HUES64 (cell line): ENCODE results near the gene DLG5.

Source experiments
- H3K27ac ChIP-seq: 2 replicates; pipeline ENCODE4 v1.7.0; 2013; ENCODE audit warnings: low read depth, low read length, inconsistent platforms
- H3K27me3 ChIP-seq: 2 replicates; pipeline ENCODE4 v1.6.1; 2013; ENCODE audit warnings: mild to moderate bottlenecking, low read length; ENCODE audit not compliant: insufficient read depth
- H3K36me3 ChIP-seq: 2 replicates; pipeline ENCODE4 v1.6.1; 2013; ENCODE audit warnings: mild to moderate bottlenecking, low read length; ENCODE audit not compliant: insufficient read depth
- H3K4me1 ChIP-seq: 2 replicates; pipeline ENCODE4 v1.6.1; 2013; ENCODE audit warnings: mild to moderate bottlenecking, low read length, moderate library complexity; ENCODE audit not compliant: insufficient read depth
- H3K4me3 ChIP-seq: 2 replicates; pipeline ENCODE4 v1.5.1; 2013; ENCODE audit warnings: mild to moderate bottlenecking, low read length, moderate library complexity
- H3K9ac ChIP-seq: 2 replicates; pipeline ENCODE4 v1.6.1; 2013; ENCODE audit warnings: mild to moderate bottlenecking, low read depth, low read length
- H3K9me3 ChIP-seq: 2 replicates; pipeline ENCODE4 v1.6.1; 2013; ENCODE audit warnings: low read depth, low read length; ENCODE audit not compliant: insufficient read depth
- WGBS: fragments of 150-250, 120-280 bp; methylation state at CpG from one replicate; pipeline ENCODE4 v1.1.7; 2013; ENCODE audit warnings: missing lambda C conversion rate; 5-methylcytosine and 5-hydroxymethylcytosine counted together

The DLG5 gene

GRCh38 chr10:77825965-77826364 is 100.6 kb downstream of the DLG5 start:
- H3K36me3 ChIP-seq = peaks cover 87% of the 10 kb centered on the region
- no peaks in the 10 kb centered on the region for H3K4me1 ChIP-seq
- no peak overlapping the region for H3K27ac ChIP-seq

GRCh38 chr10:77824908-77825307 is 101.6 kb downstream of the DLG5 start:
- Histone ChIP-seq H3K9ac (no peak overlapping the region), H3K4me1 (no peaks in the 10 kb centered on the region), H3K27ac (no peak overlapping the region), H3K36me3 (peaks cover 85% of the 10 kb centered on the region), H3K4me3 (no peak overlapping the region), H3K27me3 (no peaks in the 10 kb centered on the region), H3K9me3 (no peaks in the 10 kb centered on the region)
- 96% methylated on average over 7 of the region's 7 CpGs for WGBS

More at GRCh38 chr10:77825965-77826364, 100.6 kb downstream of the DLG5 start:
- WGBS = 91% methylated on average over 5 of the region's 5 CpGs
- H3K27me3 ChIP-seq = no peaks in the 10 kb centered on the region
- H3K9me3 ChIP-seq = no peaks in the 10 kb centered on the region
- no peak overlapping the region for H3K4me3 ChIP-seq
- no peak overlapping the region for H3K9ac ChIP-seq

- 94% methylated on average over 10 of the region's 10 CpGs for WGBS
- no peak overlapping the region for H3K9ac ChIP-seq
- peaks cover 85% of the 10 kb centered on the region for H3K36me3 ChIP-seq
- no peak overlapping the region for H3K27ac ChIP-seq
- H3K4me3 ChIP-seq = no peak overlapping the region
- no peaks in the 10 kb centered on the region for H3K27me3 ChIP-seq
- no peaks in the 10 kb centered on the region for H3K9me3 ChIP-seq
- no peaks in the 10 kb centered on the region for H3K4me1 ChIP-seq
These were observed 102.6 kb downstream of the DLG5 start for GRCh38 chr10:77823811-77824542.

- no peaks in the 10 kb centered on the region for H3K4me1 ChIP-seq
- WGBS = 94% methylated on average over 12 of the region's 12 CpGs
- no peak overlapping the region for H3K4me3 ChIP-seq
- no peak overlapping the region for H3K9ac ChIP-seq
- H3K27me3 ChIP-seq = no peaks in the 10 kb centered on the region
- no peaks in the 10 kb centered on the region for H3K9me3 ChIP-seq
- no peak overlapping the region for H3K27ac ChIP-seq
- peaks cover 87% of the 10 kb centered on the region for H3K36me3 ChIP-seq
These were observed 105.0 kb downstream of the DLG5 start for GRCh38 chr10:77821551-77821950.

GRCh38 chr10:77821036-77821435 is 105.5 kb downstream of the DLG5 start:
- peaks cover 91% of the 10 kb centered on the region for H3K36me3 ChIP-seq
- no peak overlapping the region for H3K9ac ChIP-seq
- H3K27me3 ChIP-seq = no peaks in the 10 kb centered on the region
- H3K4me1 ChIP-seq = no peaks in the 10 kb centered on the region
- no peaks in the 10 kb centered on the region for H3K9me3 ChIP-seq
- 96% methylated on average over 15 of the region's 15 CpGs for WGBS
- no peak overlapping the region for H3K4me3 ChIP-seq
- no peak overlapping the region for H3K27ac ChIP-seq

GRCh38 chr10:77820349-77820748 is 106.2 kb downstream of the DLG5 start:
- Histone ChIP-seq H3K27ac (no peak overlapping the region), H3K4me1 (no peaks in the 10 kb centered on the region), H3K9me3 (no peaks in the 10 kb centered on the region), H3K36me3 (peaks cover 95% of the 10 kb centered on the region), H3K4me3 (no peak overlapping the region), H3K9ac (no peak overlapping the region), H3K27me3 (no peaks in the 10 kb centered on the region)
- 96% methylated on average over 9 of the region's 9 CpGs for WGBS

- no peak overlapping the region for H3K4me3 ChIP-seq
- H3K4me1 ChIP-seq = no peaks in the 10 kb centered on the region
- 94% methylated on average over 20 of the region's 20 CpGs for WGBS
- peaks cover 93% of the 10 kb centered on the region for H3K36me3 ChIP-seq
- H3K9me3 ChIP-seq = no peaks in the 10 kb centered on the region
- no peak overlapping the region for H3K9ac ChIP-seq
- H3K27me3 ChIP-seq = no peaks in the 10 kb centered on the region
- H3K27ac ChIP-seq = no peak overlapping the region
These were observed 107.1 kb downstream of the DLG5 start for GRCh38 chr10:77819210-77820112.

GRCh38 chr10:77818378-77818777 is 108.2 kb downstream of the DLG5 start:
- H3K27me3 ChIP-seq = no peaks in the 10 kb centered on the region
- WGBS = 84% methylated on average over 4 of the region's 4 CpGs
- peaks cover 90% of the 10 kb centered on the region for H3K36me3 ChIP-seq

GRCh38 chr10:77817541-77817940 is 109.0 kb downstream of the DLG5 start:
- 95% methylated on average over 11 of the region's 11 CpGs for whole genome bisulfite sequencing
- no peaks in the 10 kb centered on the region for H3K4me1 ChIP-seq
- no peak overlapping the region for H3K9ac ChIP-seq
- peaks cover 89% of the 10 kb centered on the region for H3K36me3 ChIP-seq
- no peaks in the 10 kb centered on the region for H3K27me3 ChIP-seq
- H3K9me3 ChIP-seq = no peaks in the 10 kb centered on the region
- H3K4me3 ChIP-seq = no peak overlapping the region
- H3K27ac ChIP-seq = no peak overlapping the region

More at GRCh38 chr10:77818378-77818777, 108.2 kb downstream of the DLG5 start:
- H3K27ac ChIP-seq = no peak overlapping the region
- H3K9ac ChIP-seq = no peak overlapping the region
- no peaks in the 10 kb centered on the region for H3K9me3 ChIP-seq
- no peak overlapping the region for H3K4me3 ChIP-seq
- H3K4me1 ChIP-seq = no peaks in the 10 kb centered on the region

GRCh38 chr10:77816311-77816710 is 110.2 kb downstream of the DLG5 start:
- 97% methylated on average over 11 of the region's 11 CpGs for WGBS
- H3K27me3 ChIP-seq = no peaks in the 10 kb centered on the region
- H3K27ac ChIP-seq = no peak overlapping the region
- no peaks in the 10 kb centered on the region for H3K4me1 ChIP-seq
- no peak overlapping the region for H3K4me3 ChIP-seq
- no peaks in the 10 kb centered on the region for H3K9me3 ChIP-seq
- H3K36me3 ChIP-seq = peaks cover 90% of the 10 kb centered on the region
- H3K9ac ChIP-seq = no peak overlapping the region

- Histone ChIP-seq H3K36me3 (peaks cover 91% of the 10 kb centered on the region), H3K4me3 (no peak overlapping the region), H3K27ac (no peak overlapping the region), H3K27me3 (no peaks in the 10 kb centered on the region), H3K9ac (no peak overlapping the region), H3K4me1 (no peaks in the 10 kb centered on the region), H3K9me3 (no peaks in the 10 kb centered on the region)
- 95% methylated on average over 6 of the region's 6 CpGs for WGBS
These were observed 113.8 kb downstream of the DLG5 start for GRCh38 chr10:77812741-77813140.
